GM12874 (cell line): ENCODE data around the gene KCNB1.

Source experiments
- TF ChIP-seq, protein P1 (sequence below): IDR thresholded peaks from 2 replicates; pipeline ENCODE4 v1.5.1; 2011; ENCODE audit warnings: low read depth, mild to moderate bottlenecking, control low read depth, low read length, moderate library complexity; ENCODE audit not compliant: insufficient read depth

KCNB1 gene

DNA sequence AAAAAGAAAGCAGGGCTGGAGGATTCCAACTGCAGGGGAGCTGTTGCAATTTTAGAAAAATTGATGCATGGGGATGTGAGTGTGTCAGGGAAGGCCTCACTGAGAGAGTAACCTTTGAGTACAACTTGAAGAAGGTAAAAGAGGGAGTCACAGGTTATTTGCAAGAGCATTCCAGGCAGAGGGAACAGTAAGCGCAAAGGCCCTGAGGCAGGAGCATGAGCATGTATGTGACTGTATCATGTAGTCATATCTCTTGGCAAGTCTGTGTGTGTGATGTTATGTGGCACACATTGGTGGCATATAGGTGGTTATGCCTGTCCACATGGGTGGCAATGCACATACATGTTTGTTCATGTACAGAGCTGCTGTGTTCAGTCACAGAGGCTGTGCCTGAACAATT, 133.4 kb downstream of the KCNB1 start:
- TF ChIP-seq, protein P1, sequence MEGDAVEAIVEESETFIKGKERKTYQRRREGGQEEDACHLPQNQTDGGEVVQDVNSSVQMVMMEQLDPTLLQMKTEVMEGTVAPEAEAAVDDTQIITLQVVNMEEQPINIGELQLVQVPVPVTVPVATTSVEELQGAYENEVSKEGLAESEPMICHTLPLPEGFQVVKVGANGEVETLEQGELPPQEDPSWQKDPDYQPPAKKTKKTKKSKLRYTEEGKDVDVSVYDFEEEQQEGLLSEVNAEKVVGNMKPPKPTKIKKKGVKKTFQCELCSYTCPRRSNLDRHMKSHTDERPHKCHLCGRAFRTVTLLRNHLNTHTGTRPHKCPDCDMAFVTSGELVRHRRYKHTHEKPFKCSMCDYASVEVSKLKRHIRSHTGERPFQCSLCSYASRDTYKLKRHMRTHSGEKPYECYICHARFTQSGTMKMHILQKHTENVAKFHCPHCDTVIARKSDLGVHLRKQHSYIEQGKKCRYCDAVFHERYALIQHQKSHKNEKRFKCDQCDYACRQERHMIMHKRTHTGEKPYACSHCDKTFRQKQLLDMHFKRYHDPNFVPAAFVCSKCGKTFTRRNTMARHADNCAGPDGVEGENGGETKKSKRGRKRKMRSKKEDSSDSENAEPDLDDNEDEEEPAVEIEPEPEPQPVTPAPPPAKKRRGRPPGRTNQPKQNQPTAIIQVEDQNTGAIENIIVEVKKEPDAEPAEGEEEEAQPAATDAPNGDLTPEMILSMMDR, result no peak

DNA sequence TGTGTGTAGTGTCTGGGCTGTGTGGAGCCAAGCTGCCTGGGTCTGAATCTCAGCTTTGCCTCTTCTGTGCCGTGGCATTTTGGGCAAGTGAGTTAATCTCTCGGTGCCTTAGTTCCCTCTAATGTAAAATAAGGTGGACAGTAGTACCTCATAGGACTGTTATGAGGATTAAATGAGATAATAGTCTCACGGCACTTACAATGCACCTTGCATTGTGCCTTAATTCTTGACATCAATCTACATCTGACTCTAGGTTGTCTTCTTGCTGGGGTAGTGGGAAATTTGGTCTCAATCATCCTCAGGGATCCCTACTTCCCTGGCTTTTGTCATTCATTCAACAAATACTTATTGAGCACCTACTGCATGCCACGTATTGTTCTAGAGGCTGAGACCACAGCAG, 133.9 kb downstream of the KCNB1 start:
- TF ChIP-seq, protein P1, result no peak

DNA sequence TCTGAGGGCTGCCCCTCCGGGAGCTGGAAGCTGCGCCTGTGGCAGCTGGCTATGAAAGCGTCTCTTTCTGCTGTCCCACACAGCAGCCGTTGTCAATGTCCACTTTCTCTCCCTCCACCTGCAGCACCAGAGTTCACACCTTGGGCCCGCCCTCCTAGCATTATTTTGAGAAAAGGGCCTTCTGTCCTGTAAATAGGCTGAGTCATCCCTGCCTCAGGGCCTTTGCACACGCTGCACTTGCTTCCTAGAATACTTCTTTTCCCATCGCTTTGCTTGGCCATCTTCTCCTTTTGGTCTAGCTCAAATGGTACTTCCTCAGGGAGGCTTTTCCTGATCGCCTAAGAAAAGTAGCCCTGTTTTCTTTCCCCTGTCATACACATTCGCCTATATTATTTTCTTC, 135.3 kb downstream of the KCNB1 start:
- TF ChIP-seq, protein P1, result no peak

DNA sequence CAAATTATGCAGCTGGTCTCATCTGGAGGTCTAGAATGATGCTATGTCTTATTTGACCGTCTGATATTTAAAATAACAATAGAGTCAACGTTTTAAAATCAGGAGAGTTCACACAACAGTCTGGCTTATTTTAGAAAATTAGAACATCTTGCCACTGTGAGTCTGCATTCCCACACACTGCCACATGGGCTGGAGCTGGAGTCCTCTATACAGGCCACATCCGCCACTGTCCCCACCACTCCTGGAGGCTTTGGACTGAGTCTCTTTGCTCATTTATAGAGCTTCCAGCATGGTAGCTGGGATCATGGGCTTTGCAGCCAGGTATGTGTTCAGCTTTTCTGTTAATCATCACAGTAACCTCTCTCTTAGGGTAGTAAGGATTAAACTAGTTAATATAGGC, 135.8 kb downstream of the KCNB1 start:
- TF ChIP-seq, protein P1, result no peak

DNA sequence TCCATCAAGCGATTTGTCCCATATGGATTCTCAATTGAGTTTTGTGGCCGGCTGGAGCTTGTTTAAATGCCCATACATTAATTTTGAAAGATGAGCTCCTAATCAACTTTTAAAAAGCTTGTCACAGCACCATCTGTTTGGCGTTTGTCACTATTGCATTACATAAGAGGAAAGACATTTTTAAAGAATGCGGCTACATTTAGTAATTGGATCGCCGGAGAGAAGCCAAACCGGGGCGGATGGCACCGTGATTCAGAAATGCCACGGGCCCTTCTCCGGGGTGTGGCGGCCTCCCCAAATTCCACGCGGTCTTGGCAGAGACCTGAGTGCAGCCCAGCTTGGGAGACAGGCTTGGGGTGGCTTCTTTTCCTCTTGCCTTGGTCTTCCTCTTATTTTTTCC, 136.9 kb downstream of the KCNB1 start:
- TF ChIP-seq, protein P1, result no peak

DNA sequence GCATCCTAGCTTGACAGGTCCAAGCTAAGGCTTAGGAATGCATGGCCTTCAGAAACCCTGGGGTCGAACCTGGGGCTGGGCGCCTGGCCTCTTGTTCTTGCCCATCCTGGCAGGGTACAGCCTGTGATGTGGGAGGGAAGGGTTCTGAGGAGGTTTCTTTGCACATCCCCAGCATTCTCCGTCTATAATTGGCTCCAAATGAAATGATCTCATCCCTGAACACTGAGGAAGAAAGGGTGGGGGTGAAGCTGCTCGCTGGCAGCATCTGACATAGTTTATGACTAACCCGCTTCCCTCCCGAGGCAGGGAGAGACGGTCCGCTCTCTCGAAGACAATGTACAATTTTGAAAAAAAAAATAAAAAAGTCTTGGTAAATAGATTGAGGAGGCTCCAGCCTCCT, 137.5 kb downstream of the KCNB1 start:
- TF ChIP-seq, protein P1, result no peak

DNA sequence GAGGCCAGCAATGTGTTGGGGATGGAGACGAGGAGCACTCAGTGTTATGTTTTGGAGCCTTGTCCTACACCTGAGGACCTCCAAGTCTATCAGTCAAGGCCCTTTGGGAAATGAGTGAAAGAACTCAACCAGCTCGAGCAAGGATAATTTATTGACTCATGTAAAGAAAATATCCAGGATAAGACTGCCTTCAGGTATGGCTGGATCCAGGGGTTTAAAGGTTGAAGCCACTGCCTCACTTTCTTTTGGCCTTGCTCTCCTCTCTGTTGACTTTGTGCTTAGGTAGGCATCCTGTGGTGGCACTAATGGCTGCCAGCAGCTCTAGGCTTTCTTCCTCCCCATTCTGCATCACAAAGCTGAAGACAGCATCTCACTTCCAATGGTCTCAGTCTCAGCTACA, 138.3 kb downstream of the KCNB1 start:
- TF ChIP-seq, protein P1, result no peak

DNA sequence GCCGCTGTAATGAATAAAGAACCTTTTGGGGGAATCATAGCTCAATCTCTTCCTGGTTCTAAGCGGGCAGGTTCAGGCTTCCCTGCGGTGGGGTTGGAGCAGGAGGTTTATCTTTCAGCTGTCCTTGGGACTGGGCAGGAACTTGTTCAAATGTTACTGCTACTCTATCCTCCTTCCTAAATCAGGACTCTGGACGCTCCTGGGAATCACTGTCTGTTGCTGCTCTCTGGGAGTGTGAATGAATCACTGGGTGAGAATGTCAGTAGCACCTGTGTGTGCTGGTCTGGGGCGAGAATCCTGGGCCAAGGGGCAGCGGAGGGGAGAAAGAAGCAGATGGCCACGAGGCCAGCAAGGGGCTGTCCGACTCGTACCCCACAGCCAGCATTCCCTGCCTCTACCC, 139.2 kb downstream of the KCNB1 start:
- TF ChIP-seq, protein P1, result no peak
